HG02938 (cell line): ENCODE measurements around the gene POT1.

Experiments
- ATAC-seq: cut with Tn5 transposase; IDR thresholded peaks from one replicate; pipeline ENCODE4 v1.9.1; 2021; ENCODE audit warnings: mild to moderate bottlenecking, moderate library complexity; ENCODE audit not compliant: unreplicated experiment

POT1 gene

GRCh38 chr7:124775422-124775821 lies 154.2 kb downstream of the POT1 start:
- no peak for ATAC-seq

GRCh38 chr7:124773938-124774337 lies 155.7 kb downstream of the POT1 start:
- no peak for ATAC-seq

GRCh38 chr7:124773339-124773738 lies 156.3 kb downstream of the POT1 start:
- no peak for ATAC-seq
